Panc1 (cell line): ENCODE data around the gene AFG3L2.

Source experiments
- CTCF ChIP-seq: fragments of 450-650 bp; IDR thresholded peaks from 2 replicates; pipeline ENCODE4 v1.5.1; 2017; ENCODE audit warnings: mild to moderate bottlenecking
- SIN3A ChIP-seq: IDR thresholded peaks from 2 replicates; pipeline ENCODE4 v1.6.1; 2012; ENCODE audit warnings: low read depth, mild to moderate bottlenecking, low read length, moderate library complexity, borderline replicate concordance; ENCODE audit not compliant: insufficient read depth

- no peak for TF ChIP-seq CTCF
- no peak for TF ChIP-seq SIN3A
Observed at GRCh38 chr18:12309683-12310198, 67.3 kb downstream of the AFG3L2 start.
